HG03060 (cell line): ENCODE measurements around the gene COL5A3.

Source experiments
- ATAC-seq: cut with Tn5 transposase; IDR thresholded peaks from one replicate; pipeline ENCODE4 v1.9.1; 2021; ENCODE audit warnings: low read depth, moderate number of reproducible peaks; ENCODE audit not compliant: unreplicated experiment

COL5A3 gene

GRCh38 chr19:9911524-9912185 lies 98.6 kb downstream of the COL5A3 start:
- no peak for ATAC-seq

GRCh38 chr19:9910625-9911024 lies 99.7 kb downstream of the COL5A3 start:
- no peak for ATAC-seq
